Sigmoid colon (tissue), 4 donors: ENCODE measurements around the gene RAE1.

Experiments
- CTCF ChIP-seq, 4 experiments: fragments of 450-650 bp in 3 of 4; fragments of 200-600 bp in 1 of 4; IDR thresholded peaks; one replicate each; pipeline ENCODE4 v1.5.1; 2016 to 2019; ENCODE audit warnings: antibody characterized with exemption in 4 of 4, mild to moderate bottlenecking in 3 of 4, moderate library complexity in 2 of 4
- EP300 ChIP-seq, 4 donors: sonication (generic); formaldehyde crosslinking; IDR thresholded peaks; one replicate each; pipeline ENCODE4 v1.6.1; 2017; ENCODE audit warnings: antibody characterized with exemption in 4 of 4
- POLR2A ChIP-seq, 2 donors: fragments of 450-650 bp; IDR thresholded peaks; one replicate each; pipeline ENCODE4 v1.6.1; 2016; ENCODE audit warnings: antibody characterized with exemption in 2 of 2, mild to moderate bottlenecking in 2 of 2, moderate library complexity in 2 of 2

- no peak for TF ChIP-seq CTCF (IDR thresholded peaks at IDR 0.05)
- TF ChIP-seq POLR2A (IDR thresholded peaks at IDR 0.05) = no peak
- TF ChIP-seq EP300 (IDR thresholded peaks at IDR 0.05) = no peak
Observed at GRCh38 chr20:57410924-57411323, 59.9 kb downstream of the RAE1 start.
